ENCODE measurements around the gene IRX4. TPM values are rescaled to one million over a fixed set of nuclear protein-coding genes. Genes with fewer than 3 reads are reported as not detected.
"Not testable (repeated sequence)": the region's sequence is repeated elsewhere in the genome, so short reads cannot be mapped to it uniquely, and the experiment has no call there.

IRX4 gene
- total RNA-seq, 2 donors from 2014 or later = 0.22 TPM; not detected in 1

DNA sequence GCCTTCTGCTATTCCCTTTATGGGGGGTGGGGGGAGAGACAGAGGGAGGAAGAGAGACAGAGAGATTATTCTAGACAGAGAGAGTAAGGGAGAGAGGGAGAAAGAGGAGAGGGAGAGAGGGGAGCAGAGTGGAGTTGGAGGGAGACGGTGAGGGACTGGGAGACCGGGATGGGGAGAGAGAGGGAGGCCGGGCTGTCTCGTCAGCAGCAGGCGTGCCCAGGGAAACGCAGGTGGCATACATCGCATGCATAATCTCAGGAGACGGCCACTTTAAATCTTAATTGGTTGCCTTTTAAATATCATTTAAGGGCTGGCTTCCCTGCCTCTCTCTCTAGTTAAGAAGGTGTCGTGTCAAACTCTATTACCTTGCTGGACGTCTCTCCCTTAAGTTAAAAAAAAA lies 8.4 kb downstream of the IRX4 start:
- peaks cover 5% of the 10 kb centered on the region for H3K4me1 Mint-ChIP-seq
- peak overlapping the region; percentile 41 for H3K4me3 Mint-ChIP-seq
- DNase-seq = peak; percentile 57
- H3K27me3 Mint-ChIP-seq (ENCODE audit: insufficient read depth) = peaks cover 72% of the 10 kb centered on the region
- peak overlapping the region; percentile 71 for H3K4me3 ChIP-seq (ENCODE audit: low read length)
- H3K9me3 ChIP-seq (ENCODE audit: control insufficient read depth, low read length) = no peaks in the 10 kb centered on the region
- 4 to 8% methylated on average over 8 to 10 of the region's 10 CpGs for WGBS, 2 experiments (ENCODE audit: insufficient coverage in 1 of 2, insufficient read length in 1 of 2)
- no peaks in the 10 kb centered on the region for H3K36me3 Mint-ChIP-seq (ENCODE audit: low read depth)
- no peaks in the 10 kb centered on the region for H3K36me3 ChIP-seq (ENCODE audit: control insufficient read depth, insufficient read depth, low read length)
- H3K27ac ChIP-seq (ENCODE audit: low read depth, low read length) = no peak overlapping the region
- no peak overlapping the region for H3K27ac Mint-ChIP-seq
- peaks cover under 1% of the 10 kb centered on the region for H3K9me3 Mint-ChIP-seq
- H3K27me3 ChIP-seq (ENCODE audit: control insufficient read depth, insufficient read depth, low read length, poor library complexity, severe bottlenecking) = peaks cover 78% of the 10 kb centered on the region
- peaks cover 9% of the 10 kb centered on the region for H3K4me1 ChIP-seq (ENCODE audit: control insufficient read depth, insufficient read depth, low read length)
- H3K9ac ChIP-seq (ENCODE audit: extremely low read depth, low read length, poor library complexity, severe bottlenecking) = no peak overlapping the region
- TF ChIP-seq, protein P1, sequence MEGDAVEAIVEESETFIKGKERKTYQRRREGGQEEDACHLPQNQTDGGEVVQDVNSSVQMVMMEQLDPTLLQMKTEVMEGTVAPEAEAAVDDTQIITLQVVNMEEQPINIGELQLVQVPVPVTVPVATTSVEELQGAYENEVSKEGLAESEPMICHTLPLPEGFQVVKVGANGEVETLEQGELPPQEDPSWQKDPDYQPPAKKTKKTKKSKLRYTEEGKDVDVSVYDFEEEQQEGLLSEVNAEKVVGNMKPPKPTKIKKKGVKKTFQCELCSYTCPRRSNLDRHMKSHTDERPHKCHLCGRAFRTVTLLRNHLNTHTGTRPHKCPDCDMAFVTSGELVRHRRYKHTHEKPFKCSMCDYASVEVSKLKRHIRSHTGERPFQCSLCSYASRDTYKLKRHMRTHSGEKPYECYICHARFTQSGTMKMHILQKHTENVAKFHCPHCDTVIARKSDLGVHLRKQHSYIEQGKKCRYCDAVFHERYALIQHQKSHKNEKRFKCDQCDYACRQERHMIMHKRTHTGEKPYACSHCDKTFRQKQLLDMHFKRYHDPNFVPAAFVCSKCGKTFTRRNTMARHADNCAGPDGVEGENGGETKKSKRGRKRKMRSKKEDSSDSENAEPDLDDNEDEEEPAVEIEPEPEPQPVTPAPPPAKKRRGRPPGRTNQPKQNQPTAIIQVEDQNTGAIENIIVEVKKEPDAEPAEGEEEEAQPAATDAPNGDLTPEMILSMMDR (conservative IDR thresholded peaks at IDR 0.05) = no peak

DNA sequence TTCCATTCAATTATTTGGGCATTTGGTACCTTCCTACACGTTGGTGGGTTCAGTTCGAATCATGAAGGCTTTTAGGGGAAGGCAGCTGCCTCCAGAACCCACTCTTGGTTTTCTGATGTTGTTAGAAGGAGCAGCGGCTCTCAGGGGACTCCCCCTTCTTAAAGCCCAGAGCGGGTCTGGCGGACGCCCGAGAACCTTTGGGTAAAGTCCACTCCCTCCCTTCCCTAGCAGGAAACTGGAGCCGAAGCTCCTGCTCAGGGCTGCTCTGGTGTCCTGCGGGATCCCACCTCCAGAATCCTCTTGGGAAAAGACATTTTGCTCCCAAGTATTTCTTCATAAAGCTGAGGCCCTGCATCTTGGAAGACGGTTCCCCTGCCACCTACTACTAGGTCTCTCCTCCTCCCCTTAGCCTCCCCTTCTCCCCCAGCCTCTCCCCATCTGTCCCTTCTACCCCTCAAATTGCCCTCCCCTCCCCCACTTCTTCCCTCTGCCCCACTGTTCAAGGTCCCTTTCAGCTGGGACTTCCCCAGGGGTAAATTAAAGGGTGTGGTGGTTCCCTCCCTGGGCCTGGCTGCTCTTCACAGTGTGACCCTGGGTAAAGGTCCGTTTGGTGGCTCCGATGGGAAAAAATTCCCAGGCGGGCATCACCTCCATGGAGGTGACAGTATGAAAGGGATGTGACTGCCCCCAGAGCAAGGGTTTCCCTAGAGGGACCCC lies 9.3 kb downstream of the IRX4 start:
- H3K27ac Mint-ChIP-seq = no peak overlapping the region
- no peaks in the 10 kb centered on the region for H3K9me3 ChIP-seq (ENCODE audit: control insufficient read depth, low read length)
- TF ChIP-seq, protein P1 (conservative IDR thresholded peaks at IDR 0.05) = no peak
- H3K36me3 ChIP-seq (ENCODE audit: control insufficient read depth, insufficient read depth, low read length) = no peaks in the 10 kb centered on the region
- no peak for DNase-seq
- no peak overlapping the region for H3K4me3 Mint-ChIP-seq
- no peaks in the 10 kb centered on the region for H3K9me3 Mint-ChIP-seq
- H3K36me3 Mint-ChIP-seq (ENCODE audit: low read depth) = no peaks in the 10 kb centered on the region
- H3K4me1 Mint-ChIP-seq = peaks cover 5% of the 10 kb centered on the region
- peaks cover 12% of the 10 kb centered on the region for H3K4me1 ChIP-seq (ENCODE audit: control insufficient read depth, insufficient read depth, low read length)
- no peak overlapping the region for H3K9ac ChIP-seq (ENCODE audit: extremely low read depth, low read length, poor library complexity, severe bottlenecking)
- H3K27me3 Mint-ChIP-seq (ENCODE audit: insufficient read depth) = peaks cover 70% of the 10 kb centered on the region
- H3K27me3 ChIP-seq (ENCODE audit: control insufficient read depth, insufficient read depth, low read length, poor library complexity, severe bottlenecking) = peaks cover 69% of the 10 kb centered on the region
- H3K27ac ChIP-seq (ENCODE audit: low read depth, low read length) = no peak overlapping the region
- WGBS, 2 experiments (ENCODE audit: insufficient coverage in 1 of 2, insufficient read length in 1 of 2) = 75 to 78% methylated on average over 10 to 13 of the region's 13 CpGs
- H3K4me3 ChIP-seq (ENCODE audit: low read length) = no peak overlapping the region

- H3K9ac ChIP-seq (ENCODE audit: extremely low read depth, low read length, poor library complexity, severe bottlenecking) = no peak overlapping the region
- DNase-seq = no peak
- 93 to 94% methylated on average over 7 to 14 of the region's 14 CpGs for WGBS, 2 experiments (ENCODE audit: insufficient coverage in 1 of 2, insufficient read length in 1 of 2)
- TF ChIP-seq, protein P1 (conservative IDR thresholded peaks at IDR 0.05) = no peak
- Mint-ChIP-seq H3K9me3 (no peaks in the 10 kb centered on the region), H3K4me1 (peaks cover 8% of the 10 kb centered on the region), H3K4me3 (no peak overlapping the region), H3K27me3 (ENCODE audit: insufficient read depth) (peaks cover 63% of the 10 kb centered on the region), H3K27ac (no peak overlapping the region), H3K36me3 (ENCODE audit: low read depth) (no peaks in the 10 kb centered on the region)
- no peak overlapping the region for H3K27ac ChIP-seq (ENCODE audit: low read depth, low read length)
- H3K4me1 ChIP-seq (ENCODE audit: control insufficient read depth, insufficient read depth, low read length) = peaks cover 20% of the 10 kb centered on the region
- H3K27me3 ChIP-seq (ENCODE audit: control insufficient read depth, insufficient read depth, low read length, poor library complexity, severe bottlenecking) = peaks cover 49% of the 10 kb centered on the region
- no peaks in the 10 kb centered on the region for H3K36me3 ChIP-seq (ENCODE audit: control insufficient read depth, insufficient read depth, low read length)
- no peaks in the 10 kb centered on the region for H3K9me3 ChIP-seq (ENCODE audit: control insufficient read depth, low read length)
- no peak overlapping the region for H3K4me3 ChIP-seq (ENCODE audit: low read length)
Measured at GRCh38 chr5:1871441-1871840, 11.3 kb downstream of the IRX4 start.

- H3K9me3 Mint-ChIP-seq; H3K4me1 Mint-ChIP-seq; H3K9me3 ChIP-seq (ENCODE audit: control insufficient read depth, low read length); H3K27ac Mint-ChIP-seq; H3K36me3 ChIP-seq (ENCODE audit: control insufficient read depth, insufficient read depth, low read length); DNase-seq; H3K4me3 ChIP-seq (ENCODE audit: low read length); H3K27ac ChIP-seq (ENCODE audit: low read depth, low read length); H3K4me3 Mint-ChIP-seq; H3K9ac ChIP-seq (ENCODE audit: extremely low read depth, low read length, poor library complexity, severe bottlenecking); H3K36me3 Mint-ChIP-seq (ENCODE audit: low read depth): not testable (repeated sequence)
- H3K27me3 ChIP-seq (ENCODE audit: control insufficient read depth, insufficient read depth, low read length, poor library complexity, severe bottlenecking) = peaks cover 41% of the 10 kb centered on the region
- WGBS, 2 experiments (ENCODE audit: insufficient coverage in 1 of 2, insufficient read length in 1 of 2) = 94 to 95% methylated on average over 9 to 18 of the region's 21 CpGs
- H3K4me1 ChIP-seq (ENCODE audit: control insufficient read depth, insufficient read depth, low read length) = peaks cover 16% of the 10 kb centered on the region
- peaks cover 63% of the 10 kb centered on the region for H3K27me3 Mint-ChIP-seq (ENCODE audit: insufficient read depth)
Measured at GRCh38 chr5:1870435-1871272, 12.1 kb downstream of the IRX4 start.

Data from endodermal cell (in vitro differentiated cells).